Stimulated activated CD8-positive, alpha-beta memory T cell treated with anti-CD3 and anti-CD28 coated beads, Interleukin-4, amount 100 ng/mL, for 1 hour (primary cell): ENCODE measurements around the gene DLEC1.
A peak's percentile ranks its signal among the peaks of the same experiment; 100 is the strongest.
"Not testable (repeated sequence)": the region's sequence is repeated elsewhere in the genome, so short reads cannot be mapped to it uniquely, and the experiment has no call there.

ENCODE experiments used
- DNase-seq, 2 donors: peaks; one replicate each; pipeline ENCODE4 v3.0.0-alpha.2; 2020; ENCODE audit warnings: low read depth in 2 of 2, low spot score in 1 of 2

The DLEC1 gene

GRCh38 chr3:38152609-38153008 lies 113.6 kb downstream of the DLEC1 start:
- no peak for DNase-seq

GRCh38 chr3:38153221-38153620 lies 114.2 kb downstream of the DLEC1 start:
- no peak for DNase-seq

DNA sequence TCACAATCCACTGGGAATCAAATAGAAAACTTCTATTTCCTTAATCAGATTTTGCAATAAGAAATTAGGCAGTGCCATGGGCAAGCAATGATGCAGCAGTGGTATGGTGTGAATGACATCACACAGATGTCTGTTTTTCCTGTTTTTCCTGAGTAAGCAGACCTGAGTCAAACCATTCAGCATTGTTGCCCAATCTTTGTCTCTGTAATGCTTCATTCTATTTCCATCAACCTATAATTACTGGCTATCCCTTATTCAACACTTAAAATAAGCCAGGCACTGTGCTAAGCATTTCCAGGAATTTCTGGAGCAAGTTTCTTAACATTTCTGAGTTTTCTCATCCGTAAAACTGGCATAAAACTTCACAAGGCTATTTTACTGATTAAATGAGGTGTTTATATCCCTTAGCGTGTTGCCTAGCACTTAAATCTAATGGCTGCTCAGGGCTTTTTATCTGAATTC lies 115.1 kb downstream of the DLEC1 start:
- DNase-seq, result no peak

DNA sequence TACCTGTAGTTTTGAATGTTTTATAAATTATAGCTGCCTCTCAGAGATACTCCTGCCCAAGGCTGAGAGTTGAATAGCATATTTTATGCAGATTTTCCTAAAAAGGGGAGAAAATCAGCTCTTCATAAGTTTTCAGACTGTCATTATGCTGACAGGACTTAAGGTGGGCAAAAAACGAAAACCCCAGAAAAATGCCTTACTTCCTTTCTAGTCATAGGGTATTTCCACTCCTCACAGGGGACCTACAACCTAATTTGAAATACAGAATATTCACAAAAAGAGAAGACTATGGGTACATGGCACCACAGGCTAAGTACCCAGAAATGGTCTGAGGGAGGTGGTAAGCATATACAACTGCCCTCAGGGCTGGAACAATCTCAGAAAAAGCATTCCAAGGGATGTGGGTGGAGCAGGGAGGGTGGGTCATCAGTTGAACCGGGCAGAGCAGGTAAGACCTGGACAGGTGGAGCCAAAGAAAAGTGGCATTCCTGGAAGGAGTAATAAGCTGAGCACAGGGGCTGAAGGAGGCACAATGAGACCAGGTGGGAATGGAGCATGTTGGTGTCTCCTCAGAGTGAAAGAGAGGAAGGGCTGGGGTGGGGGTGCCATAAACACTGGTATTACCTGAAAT lies 115.7 kb downstream of the DLEC1 start:
- no peak for DNase-seq

DNA sequence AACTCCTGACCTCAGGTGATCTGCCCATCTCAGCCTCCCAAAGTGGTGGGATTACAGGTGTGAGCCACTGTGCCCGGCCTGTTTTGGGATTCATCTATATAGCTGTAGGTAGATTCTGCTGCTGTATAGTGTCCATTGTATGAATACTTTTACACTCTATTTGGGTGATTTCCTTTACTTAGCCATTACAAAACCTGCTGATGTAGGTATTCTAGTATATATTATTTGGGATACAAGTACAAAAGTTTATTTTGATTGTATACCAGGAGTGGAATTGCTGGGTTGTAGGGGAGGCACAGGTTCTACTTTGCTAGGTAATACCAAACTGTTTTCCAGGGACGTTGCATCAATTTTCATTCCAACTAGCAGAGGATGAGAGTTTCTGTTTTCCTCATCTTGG lies 116.8 kb downstream of the DLEC1 start:
- no peak for DNase-seq

- DNase-seq, result no peak
Observed at GRCh38 chr3:38157117-38157516, 118.1 kb downstream of the DLEC1 start.

GRCh38 chr3:38157595-38157994 lies 118.6 kb downstream of the DLEC1 start:
- no peak for DNase-seq

GRCh38 chr3:38158472-38158871 lies 119.5 kb downstream of the DLEC1 start:
- DNase-seq, result no peak

DNA sequence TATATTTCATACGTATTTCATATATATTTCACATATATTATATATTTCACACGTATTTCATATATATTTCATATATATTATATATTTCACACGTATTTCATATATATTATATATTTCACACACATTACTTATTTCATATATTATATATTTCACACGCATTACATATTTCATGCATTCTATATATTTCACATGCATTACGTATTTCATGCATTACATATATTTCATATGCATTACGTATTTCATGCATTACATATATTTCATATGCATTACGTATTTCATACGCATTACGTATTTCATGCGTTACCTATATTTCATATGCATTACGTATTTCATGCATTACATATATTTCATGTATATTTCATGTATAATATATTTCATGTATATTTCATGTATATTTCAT lies 121.7 kb downstream of the DLEC1 start:
- not testable (repeated sequence) for DNase-seq

- DNase-seq, result no peak
Observed at GRCh38 chr3:38163117-38163840, 124.3 kb downstream of the DLEC1 start.

DNA sequence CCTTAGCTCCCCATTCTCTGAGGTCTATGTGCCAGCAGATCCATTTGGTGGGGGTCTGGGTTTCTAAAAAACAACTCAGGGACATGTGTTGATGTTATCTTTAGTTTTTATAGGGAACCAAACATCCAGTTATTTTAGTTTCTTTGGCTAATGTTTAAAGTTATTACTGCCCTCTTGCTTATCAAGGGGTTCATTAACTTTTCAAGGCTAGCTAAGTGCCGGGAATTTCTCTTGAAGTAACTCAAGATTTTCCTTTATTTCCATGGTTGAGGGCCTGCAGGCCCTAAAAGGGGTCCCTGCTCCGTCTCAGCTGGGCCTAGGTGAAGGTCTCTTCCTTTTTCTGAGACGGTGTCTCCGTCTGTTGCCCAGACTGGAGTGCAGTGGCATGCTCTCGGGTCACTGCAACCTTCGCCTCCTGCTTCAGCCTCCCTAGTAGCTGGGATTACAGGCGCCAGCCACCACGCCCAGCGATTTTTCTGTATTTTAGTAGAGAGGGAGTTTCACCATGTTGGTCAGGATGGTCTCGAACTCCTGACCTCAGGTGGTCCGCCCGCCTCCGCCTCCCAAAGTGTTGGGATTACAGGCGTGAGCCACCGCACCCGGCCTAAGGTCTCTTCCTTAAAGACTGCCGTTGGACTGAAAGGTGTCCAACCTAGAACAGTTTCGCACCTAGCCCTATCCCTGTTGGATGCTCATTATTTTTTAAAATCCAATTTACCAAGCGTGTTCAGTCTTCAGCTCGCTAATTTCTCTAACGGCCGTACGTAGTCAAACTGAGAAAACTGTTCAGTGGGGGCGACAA lies 125.0 kb downstream of the DLEC1 start:
- DNase-seq, result no peak

DNA sequence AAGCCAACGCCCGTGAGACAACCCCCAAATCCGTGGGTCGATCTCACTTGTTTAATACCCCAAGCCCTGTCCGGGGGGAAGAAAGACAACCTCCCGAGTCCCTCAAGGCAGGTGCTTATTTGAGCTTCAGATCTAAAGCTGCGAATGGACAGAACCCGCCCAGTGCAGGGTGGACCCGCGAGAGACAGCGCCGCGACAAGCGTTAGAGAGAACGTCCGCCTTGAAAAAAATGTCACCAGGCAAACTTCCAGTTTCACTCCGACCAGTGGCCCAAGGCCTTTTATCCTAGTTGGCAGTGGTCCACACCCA lies 125.6 kb downstream of the DLEC1 start:
- DNase-seq, result no peak

DNA sequence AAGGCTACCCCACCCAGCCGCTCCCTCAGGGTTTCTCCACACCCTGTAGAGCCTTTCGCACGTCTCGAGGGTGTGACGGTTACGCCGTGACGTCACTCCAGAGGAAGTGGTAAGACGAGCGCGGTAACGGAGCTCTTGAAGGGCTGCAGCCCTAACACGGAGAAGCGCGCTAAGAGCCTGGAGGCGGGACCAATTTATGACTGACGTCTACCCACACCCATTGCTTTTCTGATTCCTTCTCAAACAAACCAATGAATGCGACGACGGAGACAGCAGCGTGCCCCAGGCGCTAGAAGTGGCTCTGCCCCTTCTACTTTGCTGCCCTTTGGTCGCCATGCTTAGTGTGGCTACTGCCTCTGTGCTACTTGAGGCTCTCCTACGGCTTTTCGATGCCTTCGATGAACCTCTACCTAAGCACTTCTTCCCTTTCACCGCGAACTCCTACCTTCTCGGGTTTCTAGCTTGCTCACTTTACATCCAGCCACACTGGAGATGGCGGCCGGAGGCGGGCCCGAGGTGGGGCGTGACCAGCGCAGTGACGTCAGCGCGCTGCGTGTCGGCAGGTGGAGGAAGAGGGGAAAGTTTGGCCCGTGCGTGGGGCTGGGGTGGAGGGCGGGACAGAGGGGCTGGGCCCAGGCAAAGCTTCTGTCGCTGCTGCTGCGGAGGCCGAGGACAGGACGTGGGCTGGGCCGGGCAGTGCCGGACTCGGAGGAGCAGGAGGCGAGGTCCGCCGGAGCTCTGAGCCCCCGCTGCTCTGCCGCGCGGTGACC lies 126.1 kb downstream of the DLEC1 start, which contains the start of gene OXSR1:
Gene OXSR1, plus strand, starts transcription at position 586 of the 770 bp plus-strand sequence. CDS start 340 bp downstream, outside the sequence.
- peak; percentile 94 for DNase-seq

DNA sequence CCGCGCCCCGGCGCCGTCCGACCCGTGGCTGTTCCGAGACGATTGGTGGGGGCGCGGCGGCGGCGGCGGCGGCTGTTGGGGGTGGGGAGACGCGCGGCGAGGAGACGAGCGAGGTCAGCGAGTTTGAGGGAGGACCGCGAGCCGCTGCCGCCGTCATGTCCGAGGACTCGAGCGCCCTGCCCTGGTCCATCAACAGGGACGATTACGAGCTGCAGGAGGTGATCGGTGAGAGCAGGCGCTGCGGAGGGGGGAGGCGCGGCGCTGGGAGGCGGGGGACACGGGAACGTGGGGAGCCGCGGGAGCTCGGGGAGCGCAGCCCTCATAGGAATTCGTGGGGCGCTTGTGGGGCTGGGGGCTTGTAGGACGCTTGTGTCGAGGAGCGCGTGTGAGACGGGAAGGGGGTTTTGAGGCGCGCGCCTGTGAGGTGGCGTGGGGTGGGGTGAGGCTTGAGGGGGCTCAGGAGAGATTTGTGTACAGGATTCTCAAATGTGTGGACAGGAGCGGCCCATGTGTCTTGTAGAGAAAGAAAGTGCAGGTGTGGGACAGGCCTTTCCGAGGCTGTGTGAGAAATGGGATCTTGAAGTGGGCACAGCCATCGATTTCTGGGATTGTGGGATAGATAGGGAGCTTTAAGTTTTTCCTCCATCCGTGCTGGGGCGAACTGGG lies 126.8 kb downstream of the DLEC1 start:
- peak in 1 of 2 donors; percentile 6 for DNase-seq

GRCh38 chr3:38167591-38167990 lies 128.6 kb downstream of the DLEC1 start:
- DNase-seq, result no peak

- DNase-seq, result no peak
Observed at GRCh38 chr3:38168151-38169026, 129.4 kb downstream of the DLEC1 start.

GRCh38 chr3:38169027-38169317 lies 130.0 kb downstream of the DLEC1 start:
- no peak for DNase-seq

DNA sequence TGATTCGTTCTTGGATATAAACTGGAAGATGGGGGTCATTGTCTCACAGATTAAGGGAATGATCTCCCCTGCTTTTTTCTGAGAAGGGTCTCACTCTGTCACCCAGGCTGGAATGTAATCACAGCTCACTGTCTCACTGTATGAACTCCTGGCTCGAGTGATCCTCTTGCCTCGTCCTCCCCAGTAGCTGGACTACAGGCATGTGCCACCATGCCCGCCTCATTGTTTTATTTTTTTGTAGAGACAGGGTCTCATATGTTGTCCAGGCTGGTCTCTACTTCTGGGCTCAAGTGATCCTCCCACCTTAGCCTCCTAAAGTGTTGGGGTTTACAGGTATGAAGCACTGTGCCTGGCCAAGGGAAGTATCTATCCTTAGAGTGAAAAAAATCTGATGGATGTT lies 131.7 kb downstream of the DLEC1 start:
- no peak for DNase-seq

GRCh38 chr3:38171622-38172021 lies 132.6 kb downstream of the DLEC1 start:
- DNase-seq, result no peak
